ENCODE data around the gene TTLL11. TPM values are rescaled to one million over a fixed set of nuclear protein-coding genes. Genes with fewer than 3 reads are reported as not detected.

Gene TTLL11
- total RNA-seq, 1 experiment from 2014 or later = 1.5 TPM

GRCh38 chr9:122115176-122116035, 22.3 kb upstream of the TTLL11 start:
- Histone ChIP-seq H3T11ph (ENCODE audit: low read length) (no peak overlapping the region), H3K27ac (ENCODE audit: insufficient read length, low read depth, low read length) (no peak overlapping the region), H4K8ac (replicated peaks; ENCODE audit: insufficient read length, low read depth, low read length) (no peak overlapping the region), H2AFZ (ENCODE audit: low read length) (no peak overlapping the region), H4K20me1 (ENCODE audit: control insufficient read depth, insufficient read depth, insufficient read length) (no peaks in the 10 kb centered on the region), H3K27me3 (ENCODE audit: insufficient read depth, low read length) (no peaks in the 10 kb centered on the region), H2BK120ac (ENCODE audit: low read depth, low read length, poor library complexity, severe bottlenecking) (no peak overlapping the region), H3K23me2 (ENCODE audit: insufficient read length, low read depth, low read length, poor library complexity, severe bottlenecking) (no peaks in the 10 kb centered on the region), H3K23ac (ENCODE audit: insufficient read length, low read depth, low read length) (no peak overlapping the region), H4K91ac (ENCODE audit: insufficient read length, low read depth, low read length) (no peak overlapping the region), H4K5ac (ENCODE audit: insufficient read length, low read depth, low read length) (no peak overlapping the region), H3K9ac (ENCODE audit: extremely low read depth, insufficient read length, low read length) (no peak overlapping the region), H2AK5ac (ENCODE audit: insufficient read length, low read length) (no peak overlapping the region), H3K56ac (ENCODE audit: insufficient read length, low read depth, low read length) (no peak overlapping the region), H2BK20ac (ENCODE audit: low read depth, low read length, poor library complexity, severe bottlenecking) (no peak overlapping the region), H2BK12ac (ENCODE audit: insufficient read length, low read depth, low read length) (no peak overlapping the region), H3K79me2 (ENCODE audit: insufficient read depth, low read length) (no peaks in the 10 kb centered on the region), H3K4ac (ENCODE audit: low read depth, low read length) (no peak overlapping the region), H3K9me3 (ENCODE audit: control insufficient read depth, low read depth, low read length) (no peaks in the 10 kb centered on the region), H2BK5ac (ENCODE audit: insufficient read length, low read length) (no peak overlapping the region), H3K79me1 (ENCODE audit: insufficient read depth, low read depth, low read length, poor library complexity, severe bottlenecking) (no peaks in the 10 kb centered on the region), H3K18ac (ENCODE audit: insufficient read length, low read depth, low read length) (peak overlapping the region; percentile 3), H3K4me1 (ENCODE audit: insufficient read depth, low read length) (peaks cover 5% of the 10 kb centered on the region; the same call in 1 of the 2 replicates), H2BK15ac (ENCODE audit: low read depth, low read length) (no peak overlapping the region), H3K14ac (ENCODE audit: insufficient read depth, low read length) (peak overlapping the region; percentile 62), H3K4me2 (ENCODE audit: insufficient read depth, insufficient read length, low read length) (no peak overlapping the region)
- Mint-ChIP-seq H3K9me3 (no peaks in the 10 kb centered on the region), H3K36me3 (ENCODE audit: insufficient read depth in 1 of 3, low read depth in 3 of 3) (no peaks in the 10 kb centered on the region), H3K4me3 (no peak overlapping the region; a peak in 2 of 5 replicates), H3K27me3 (ENCODE audit: low read depth) (no peaks in the 10 kb centered on the region; the same call in none of the 2 replicates), H3K27ac (peak overlapping the region in 1 of 3 experiments; percentile 42; a peak in 1 of 7 replicates), H3K4me1 (peaks cover 41 to 44% of the 10 kb centered on the region in 2 experiments)
- no peak for DNase-seq
- TF ChIP-seq, protein P1, sequence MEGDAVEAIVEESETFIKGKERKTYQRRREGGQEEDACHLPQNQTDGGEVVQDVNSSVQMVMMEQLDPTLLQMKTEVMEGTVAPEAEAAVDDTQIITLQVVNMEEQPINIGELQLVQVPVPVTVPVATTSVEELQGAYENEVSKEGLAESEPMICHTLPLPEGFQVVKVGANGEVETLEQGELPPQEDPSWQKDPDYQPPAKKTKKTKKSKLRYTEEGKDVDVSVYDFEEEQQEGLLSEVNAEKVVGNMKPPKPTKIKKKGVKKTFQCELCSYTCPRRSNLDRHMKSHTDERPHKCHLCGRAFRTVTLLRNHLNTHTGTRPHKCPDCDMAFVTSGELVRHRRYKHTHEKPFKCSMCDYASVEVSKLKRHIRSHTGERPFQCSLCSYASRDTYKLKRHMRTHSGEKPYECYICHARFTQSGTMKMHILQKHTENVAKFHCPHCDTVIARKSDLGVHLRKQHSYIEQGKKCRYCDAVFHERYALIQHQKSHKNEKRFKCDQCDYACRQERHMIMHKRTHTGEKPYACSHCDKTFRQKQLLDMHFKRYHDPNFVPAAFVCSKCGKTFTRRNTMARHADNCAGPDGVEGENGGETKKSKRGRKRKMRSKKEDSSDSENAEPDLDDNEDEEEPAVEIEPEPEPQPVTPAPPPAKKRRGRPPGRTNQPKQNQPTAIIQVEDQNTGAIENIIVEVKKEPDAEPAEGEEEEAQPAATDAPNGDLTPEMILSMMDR (conservative IDR thresholded peaks at IDR 0.05) = no peak
- WGBS (ENCODE audit: extremely low coverage, insufficient read length, low lambda C conversion rate) = no CpG with 5 or more reads among the region's 12 CpGs

Measured in H9 (cell line).